Neural progenitor cell (in vitro differentiated cells): ENCODE results near the gene GCSAM. TPM values are rescaled to one million over a fixed set of nuclear protein-coding genes. Genes with fewer than 3 reads are reported as not detected.
A peak's percentile ranks its signal among the peaks of the same experiment; 100 is the strongest.

ENCODE experiments used
- DNase-seq: peaks from one replicate; pipeline ENCODE4 v3.0.0-alpha.2; 2016; ENCODE audit warnings: low spot score
- H2AFZ ChIP-seq: fragments of 200-600 bp; sonication (generic); replicated peaks from 2 replicates; pipeline ENCODE4 v1.6.1; 2016; ENCODE audit warnings: antibody characterized with exemption
- H3F3A ChIP-seq: fragments of 200-600 bp; sonication (generic); 2 replicates; pipeline ENCODE4 v1.6.1; 2016; ENCODE audit warnings: antibody characterized with exemption, low read depth
- H3K27ac ChIP-seq: fragments of 200-600 bp; sonication (generic); 2 replicates; pipeline ENCODE4 v1.5.1; 2016; ENCODE audit warnings: mild to moderate bottlenecking
- H3K27me3 ChIP-seq: fragments of 200-600 bp; sonication (generic); 2 replicates; pipeline ENCODE4 v1.6.1; 2016; ENCODE audit warnings: mild to moderate bottlenecking, moderate library complexity
- H3K36me3 ChIP-seq: fragments of 200-600 bp; sonication (generic); 2 replicates; pipeline ENCODE4 v1.5.1; 2016
- H3K4me1 ChIP-seq: fragments of 200-600 bp; sonication (generic); 2 replicates; pipeline ENCODE4 v1.6.1; 2016; ENCODE audit warnings: mixed run types
- H3K4me2 ChIP-seq: fragments of 200-600 bp; sonication (generic); 2 replicates; pipeline ENCODE4 v1.6.1; 2016
- H3K4me3 ChIP-seq: fragments of 200-600 bp; sonication (generic); 2 replicates; pipeline ENCODE4 v1.5.1; 2016
- H3K79me2 ChIP-seq: fragments of 200-600 bp; sonication (generic); 2 replicates; pipeline ENCODE4 v1.6.1; 2016; ENCODE audit warnings: low read depth
- H3K9ac ChIP-seq: fragments of 200-600 bp; sonication (generic); 2 replicates; pipeline ENCODE4 v1.6.1; 2016
- H3K9me3 ChIP-seq: fragments of 200-600 bp; sonication (generic); 2 replicates; pipeline ENCODE4 v1.5.1; 2016; ENCODE audit warnings: low read depth
- H4K20me1 ChIP-seq: fragments of 200-600 bp; sonication (generic); 2 replicates; pipeline ENCODE4 v1.6.1; 2016; ENCODE audit warnings: low read depth
- H3K27ac Mint-ChIP-seq: 3 replicates; pipeline ENCODE4 v1.8.0; 2021; ENCODE audit warnings: mixed read lengths
- H3K27me3 Mint-ChIP-seq: 2 replicates; pipeline ENCODE4 v1.8.0; 2022; ENCODE audit warnings: low read depth, mild to moderate bottlenecking, inconsistent platforms, moderate library complexity, mixed read lengths; ENCODE audit not compliant: insufficient read depth
- H3K36me3 Mint-ChIP-seq: 3 replicates; pipeline ENCODE4 v1.8.0; 2021; ENCODE audit warnings: mixed read lengths
- H3K4me1 Mint-ChIP-seq: 3 replicates; pipeline ENCODE4 v1.8.0; 2021; ENCODE audit warnings: mixed read lengths
- H3K4me3 Mint-ChIP-seq: 3 replicates; pipeline ENCODE4 v1.8.0; 2021; ENCODE audit warnings: mild to moderate bottlenecking, moderate library complexity, mixed read lengths
- H3K9me3 Mint-ChIP-seq: 3 replicates; pipeline ENCODE4 v1.8.0; 2020; ENCODE audit warnings: mixed read lengths
- EZH2 ChIP-seq: fragments of 200-600 bp; sonication (generic); IDR thresholded peaks from 2 replicates; pipeline ENCODE4 v1.6.1; 2017; ENCODE audit warnings: antibody characterized with exemption, mild to moderate bottlenecking, moderate library complexity
- EZH2phosphoT487 ChIP-seq: fragments of 200-600 bp; sonication (generic); IDR thresholded peaks from 2 replicates; pipeline ENCODE4 v1.6.1; 2017; ENCODE audit warnings: antibody characterized with exemption
- total RNA-seq: library from RNA; depleted of rRNA; stranded (reverse); fragments of >200 nt; gene quantifications from 2 replicates; pipeline ENCODE4 v1.2.3, GENCODE V29; 2015; ENCODE audit warnings: low replicate concordance
- TF ChIP-seq, protein P1 (sequence below): fragments of 200-600 bp; sonication (generic); IDR thresholded peaks from 2 replicates; pipeline ENCODE4 v1.5.1; 2017; ENCODE audit warnings: antibody characterized with exemption, mild to moderate bottlenecking

The GCSAM gene
- total RNA-seq, 1 donor from 2014 or later = not detected

DNA sequence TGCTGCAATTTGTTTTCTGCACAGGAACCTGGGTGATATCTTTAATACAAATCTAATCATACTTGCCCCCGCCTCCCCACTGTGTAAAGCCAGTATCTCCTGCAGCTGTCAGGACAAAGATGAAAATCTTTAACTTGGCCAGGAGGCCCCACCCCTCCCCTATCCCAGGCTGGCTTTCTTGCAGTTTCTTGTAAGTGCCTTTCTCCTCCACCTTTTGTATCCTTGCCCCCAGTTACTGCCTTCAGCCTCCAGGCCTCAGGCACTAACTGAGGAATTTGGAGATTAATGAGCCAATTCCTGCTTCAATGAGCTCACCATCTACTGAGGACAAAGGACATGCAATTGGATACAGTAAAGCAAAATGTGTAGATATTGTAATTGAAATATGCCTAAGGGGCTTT is 6.5 kb downstream of the GCSAM start:
- Mint-ChIP-seq H3K27me3 (peaks cover 6% of the 10 kb centered on the region), H3K27ac (peak overlapping the region; percentile 72), H3K9me3 (no peaks in the 10 kb centered on the region), H3K4me3 (no peak overlapping the region), H3K4me1 (peaks cover 42% of the 10 kb centered on the region), H3K36me3 (no peaks in the 10 kb centered on the region)
- no peak for TF ChIP-seq EZH2phosphoT487
- TF ChIP-seq, protein P1, sequence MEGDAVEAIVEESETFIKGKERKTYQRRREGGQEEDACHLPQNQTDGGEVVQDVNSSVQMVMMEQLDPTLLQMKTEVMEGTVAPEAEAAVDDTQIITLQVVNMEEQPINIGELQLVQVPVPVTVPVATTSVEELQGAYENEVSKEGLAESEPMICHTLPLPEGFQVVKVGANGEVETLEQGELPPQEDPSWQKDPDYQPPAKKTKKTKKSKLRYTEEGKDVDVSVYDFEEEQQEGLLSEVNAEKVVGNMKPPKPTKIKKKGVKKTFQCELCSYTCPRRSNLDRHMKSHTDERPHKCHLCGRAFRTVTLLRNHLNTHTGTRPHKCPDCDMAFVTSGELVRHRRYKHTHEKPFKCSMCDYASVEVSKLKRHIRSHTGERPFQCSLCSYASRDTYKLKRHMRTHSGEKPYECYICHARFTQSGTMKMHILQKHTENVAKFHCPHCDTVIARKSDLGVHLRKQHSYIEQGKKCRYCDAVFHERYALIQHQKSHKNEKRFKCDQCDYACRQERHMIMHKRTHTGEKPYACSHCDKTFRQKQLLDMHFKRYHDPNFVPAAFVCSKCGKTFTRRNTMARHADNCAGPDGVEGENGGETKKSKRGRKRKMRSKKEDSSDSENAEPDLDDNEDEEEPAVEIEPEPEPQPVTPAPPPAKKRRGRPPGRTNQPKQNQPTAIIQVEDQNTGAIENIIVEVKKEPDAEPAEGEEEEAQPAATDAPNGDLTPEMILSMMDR = no peak
- no peak for TF ChIP-seq EZH2
- peak overlapping the region; percentile 14 for H3K27ac ChIP-seq
- peaks cover 22% of the 10 kb centered on the region for H3F3A ChIP-seq
- peak overlapping the region; percentile 57 for H3K4me2 ChIP-seq
- H3K4me3 ChIP-seq = no peak overlapping the region
- H3K27me3 ChIP-seq = no peaks in the 10 kb centered on the region
- DNase-seq = peak; percentile 79
- H3K9ac ChIP-seq = no peak overlapping the region
- no peak overlapping the region for H2AFZ ChIP-seq
- peaks cover 53% of the 10 kb centered on the region for H3K4me1 ChIP-seq
- H4K20me1 ChIP-seq = no peaks in the 10 kb centered on the region
- H3K9me3 ChIP-seq = no peaks in the 10 kb centered on the region
- no peaks in the 10 kb centered on the region for H3K36me3 ChIP-seq
- H3K79me2 ChIP-seq = no peaks in the 10 kb centered on the region

DNA sequence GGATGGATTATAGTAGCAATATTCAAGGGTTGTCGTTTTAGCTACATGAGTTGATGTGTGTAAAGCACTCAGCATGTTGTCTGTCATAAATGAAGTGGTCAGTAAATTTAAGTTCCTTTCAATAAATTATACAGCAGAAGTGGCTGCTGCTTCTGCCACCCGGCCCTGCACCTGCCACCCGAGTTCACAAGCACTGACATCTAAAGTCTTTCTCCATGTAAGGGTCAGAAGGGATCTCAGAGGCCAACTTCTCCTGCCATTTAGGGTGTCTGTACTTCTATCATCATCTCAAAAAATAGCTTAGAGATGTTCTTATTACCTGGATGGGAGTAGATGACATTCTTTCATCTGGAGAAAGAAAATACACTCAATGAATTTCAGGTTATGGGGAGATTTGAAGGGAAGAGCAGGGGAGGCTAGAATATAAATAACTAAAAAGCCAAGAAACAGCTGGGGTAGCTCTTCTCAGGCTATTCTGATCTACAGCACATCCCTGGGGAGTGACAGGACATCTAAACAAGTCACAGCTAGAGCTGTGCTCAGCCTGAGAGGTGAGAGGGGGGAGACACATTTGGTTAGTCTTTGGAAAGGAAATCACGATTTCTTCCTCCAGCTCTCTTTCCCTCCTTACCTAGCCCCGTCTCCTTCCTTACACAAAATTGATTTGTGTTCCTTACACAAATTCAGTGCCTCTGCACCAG is 8.0 kb downstream of the GCSAM start:
- Histone ChIP-seq H3K36me3 (no peaks in the 10 kb centered on the region), H3F3A (peaks cover 30% of the 10 kb centered on the region), H3K79me2 (no peaks in the 10 kb centered on the region), H3K4me2 (peak overlapping the region; percentile 57), H3K9me3 (no peaks in the 10 kb centered on the region), H3K4me1 (peaks cover 58% of the 10 kb centered on the region), H3K4me3 (no peak overlapping the region), H3K27ac (peak overlapping the region; percentile 51), H3K27me3 (no peaks in the 10 kb centered on the region), H4K20me1 (no peaks in the 10 kb centered on the region), H3K9ac (no peak overlapping the region), H2AFZ (peak overlapping the region; percentile 89)
- no peak for DNase-seq
- Mint-ChIP-seq H3K36me3 (no peaks in the 10 kb centered on the region), H3K9me3 (no peaks in the 10 kb centered on the region), H3K4me1 (peaks cover 43% of the 10 kb centered on the region), H3K4me3 (no peak overlapping the region), H3K27ac (peak overlapping the region; percentile 35), H3K27me3 (peaks cover 6% of the 10 kb centered on the region)
- no peak for TF ChIP-seq EZH2phosphoT487
- TF ChIP-seq EZH2 = no peak
- TF ChIP-seq, protein P1 = no peak

DNA sequence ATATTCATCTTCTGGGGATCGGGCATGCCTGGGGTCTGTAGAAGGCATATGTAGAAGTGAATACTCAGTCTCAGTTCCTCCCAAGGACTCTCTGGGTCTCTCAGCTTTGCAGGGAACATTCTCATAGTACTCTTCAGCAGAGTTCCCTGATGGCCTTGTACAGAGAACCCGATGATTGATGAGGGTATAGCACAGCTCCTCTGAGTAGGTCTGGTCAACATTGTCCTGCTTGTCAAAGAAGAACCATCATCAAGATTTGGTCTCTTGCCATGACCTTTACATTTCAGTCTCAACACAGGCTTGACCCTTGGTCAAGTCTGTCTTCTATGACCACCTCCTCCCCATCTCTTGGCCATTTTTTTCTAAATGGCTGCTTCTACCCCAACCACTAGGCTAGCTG is 9.5 kb downstream of the GCSAM start:
- Histone ChIP-seq H2AFZ (no peak overlapping the region), H3K4me1 (peaks cover 53% of the 10 kb centered on the region), H3F3A (peaks cover 45% of the 10 kb centered on the region), H3K4me2 (no peak overlapping the region), H4K20me1 (no peaks in the 10 kb centered on the region), H3K27ac (no peak overlapping the region), H3K4me3 (no peak overlapping the region), H3K36me3 (no peaks in the 10 kb centered on the region), H3K79me2 (no peaks in the 10 kb centered on the region), H3K9me3 (no peaks in the 10 kb centered on the region), H3K27me3 (no peaks in the 10 kb centered on the region), H3K9ac (no peak overlapping the region)
- DNase-seq = no peak
- Mint-ChIP-seq H3K27me3 (peaks cover 8% of the 10 kb centered on the region), H3K9me3 (no peaks in the 10 kb centered on the region), H3K36me3 (no peaks in the 10 kb centered on the region), H3K4me1 (peaks cover 41% of the 10 kb centered on the region), H3K27ac (no peak overlapping the region), H3K4me3 (no peak overlapping the region)
- TF ChIP-seq EZH2phosphoT487 (no peak), EZH2 (no peak)
- TF ChIP-seq, protein P1 = no peak
